HTR-8/SVneo (cell line): ENCODE results near the gene GHDC.
"Not testable (repeated sequence)": the region's sequence is repeated elsewhere in the genome, so short reads cannot be mapped to it uniquely, and the experiment has no call there.

ENCODE experiments used
- DNase-seq: peaks from one replicate; pipeline ENCODE4 v3.0.0; 2011; ENCODE audit warnings: low spot score, mixed read lengths; ENCODE audit not compliant: insufficient read length
- FAIRE-seq: peaks from 2 replicates; lab custom pipeline; 2011; peaks lifted over from hg19 to GRCh38; lab: Jason Lieb, UNC

Gene GHDC

GRCh38 chr17:42163113-42163512, 31.2 kb downstream of the GHDC start:
- DNase-seq (no peak), FAIRE-seq (peak; percentile 81)

GRCh38 chr17:42160531-42160910, 33.8 kb downstream of the GHDC start:
- no peak for FAIRE-seq
- no peak for DNase-seq

GRCh38 chr17:42159796-42160530, 34.3 kb downstream of the GHDC start:
- FAIRE-seq (no peak), DNase-seq (no peak)

- FAIRE-seq (peak; percentile 57), DNase-seq (no peak)
Measured at GRCh38 chr17:42155614-42156045, 38.7 kb downstream of the GHDC start.

GRCh38 chr17:42153919-42154742, 40.2 kb downstream of the GHDC start:
- FAIRE-seq (peak; percentile 57), DNase-seq (no peak)

- FAIRE-seq (no peak), DNase-seq (no peak)
Measured at GRCh38 chr17:42146911-42147607, 47.2 kb downstream of the GHDC start.

GRCh38 chr17:42143138-42143537, 51.2 kb downstream of the GHDC start:
- not testable (repeated sequence) for FAIRE-seq, DNase-seq

GRCh38 chr17:42142371-42142896, 51.9 kb downstream of the GHDC start:
- DNase-seq (peak; percentile 76), FAIRE-seq (peak; percentile 97)

- DNase-seq: no peak
- FAIRE-seq: peak; percentile 86
Measured at GRCh38 chr17:42141382-42141781, 52.9 kb downstream of the GHDC start.

- FAIRE-seq: not testable (repeated sequence)
Measured at GRCh38 chr17:42140690-42141089, 53.6 kb downstream of the GHDC start.

More at GRCh38 chr17:42140690-42141089, 53.6 kb downstream of the GHDC start:
- not testable (repeated sequence) for DNase-seq
